SKM-1 (cell line): ENCODE results near the gene LMF1.
"Not testable (repeated sequence)": the region's sequence is repeated elsewhere in the genome, so short reads cannot be mapped to it uniquely, and the experiment has no call there.

ENCODE experiments used
- DNase-seq: peaks from one replicate; lab custom pipeline; 2025; ENCODE audit not compliant: unreplicated experiment; lab: John Stamatoyannopoulos, UW

The LMF1 gene

DNA sequence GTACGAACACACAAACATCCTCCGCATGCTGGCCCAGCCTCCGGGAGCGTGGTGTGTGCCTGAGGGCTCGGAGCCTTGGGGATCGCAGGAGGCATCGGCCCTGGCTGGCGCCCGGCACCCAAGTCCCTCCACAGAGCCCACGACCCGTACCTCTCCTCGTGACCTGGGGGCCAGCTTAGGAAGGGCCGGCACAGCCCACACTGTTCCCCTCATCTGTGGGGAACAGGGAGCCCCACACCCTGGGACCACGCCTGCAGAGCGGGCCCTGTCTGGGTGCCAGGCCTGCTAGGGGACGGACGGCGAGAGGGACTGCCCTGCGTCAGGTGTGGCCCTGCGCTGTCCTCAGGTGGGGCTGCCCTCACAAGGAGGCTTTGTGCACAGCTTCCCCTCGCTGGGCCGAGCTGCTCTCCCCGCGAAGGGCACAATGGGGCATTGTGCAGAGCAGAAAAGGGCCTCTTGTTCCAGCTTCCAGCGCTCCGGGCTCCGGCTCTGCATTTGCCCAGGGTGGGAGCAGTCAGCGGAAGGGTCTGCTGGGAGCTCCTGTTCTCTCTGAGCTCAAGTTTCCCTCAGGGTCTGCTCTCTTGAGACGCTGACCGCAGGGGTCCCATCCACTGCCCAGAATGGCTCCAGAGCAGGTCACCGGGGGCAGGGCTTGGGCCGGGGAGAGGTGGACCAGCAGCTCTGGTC lies 1.7 kb upstream of the LMF1 start:
- no peak for DNase-seq

DNA sequence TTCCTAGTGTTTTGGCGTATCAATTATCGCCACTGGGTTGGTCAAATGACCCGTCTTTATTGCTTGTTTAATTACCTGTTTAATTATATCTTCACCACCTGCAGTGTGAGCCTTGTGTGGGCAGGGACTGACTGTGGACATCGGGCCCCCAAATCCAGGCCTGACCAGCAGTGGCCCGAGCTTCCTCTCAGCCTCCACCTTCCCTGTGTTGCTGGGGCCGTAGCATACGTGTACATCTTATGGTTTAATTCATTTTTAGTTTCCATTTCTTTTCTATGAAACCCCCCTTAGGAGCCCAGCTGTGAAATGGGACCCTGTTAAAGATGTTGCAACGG lies 1.2 kb upstream of the LMF1 start:
- no peak for DNase-seq

DNA sequence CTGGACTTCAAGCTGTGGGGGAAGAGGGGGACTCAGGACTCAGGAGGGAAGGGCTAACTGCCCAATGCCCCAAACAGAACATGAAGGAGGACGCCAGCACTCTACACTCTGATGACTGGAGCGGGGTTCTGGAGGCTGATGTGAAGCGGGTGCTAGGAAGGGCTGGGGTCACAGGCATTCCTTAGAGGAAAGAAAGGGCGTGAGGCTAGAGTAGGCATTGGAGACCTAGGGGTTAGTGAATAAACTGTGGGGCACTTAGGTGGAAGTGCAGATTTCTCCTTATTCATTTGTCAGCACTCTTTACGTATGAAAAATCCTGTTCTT lies 760 bp upstream of the LMF1 start:
- no peak for DNase-seq

DNA sequence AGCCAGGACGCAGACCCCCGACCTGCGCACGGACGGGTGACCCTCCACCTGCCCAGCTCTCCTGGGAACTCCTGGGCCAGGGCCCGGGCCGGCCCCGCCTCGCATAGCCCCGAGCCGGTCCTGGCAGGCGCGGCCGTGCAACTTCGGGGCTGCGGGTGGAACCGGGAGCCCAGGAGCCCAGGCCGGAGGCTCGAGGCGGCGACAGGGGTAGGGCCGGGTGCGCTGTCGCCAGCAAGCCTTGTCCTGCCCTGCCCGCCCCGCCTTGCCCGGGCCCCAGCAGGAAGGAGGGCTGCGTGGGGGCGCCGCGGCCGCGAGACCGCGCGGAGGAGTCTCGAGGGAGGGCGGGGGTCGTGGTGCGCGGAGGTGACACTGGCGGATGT lies 408 bp downstream of the LMF1 start:
- no peak for DNase-seq

DNA sequence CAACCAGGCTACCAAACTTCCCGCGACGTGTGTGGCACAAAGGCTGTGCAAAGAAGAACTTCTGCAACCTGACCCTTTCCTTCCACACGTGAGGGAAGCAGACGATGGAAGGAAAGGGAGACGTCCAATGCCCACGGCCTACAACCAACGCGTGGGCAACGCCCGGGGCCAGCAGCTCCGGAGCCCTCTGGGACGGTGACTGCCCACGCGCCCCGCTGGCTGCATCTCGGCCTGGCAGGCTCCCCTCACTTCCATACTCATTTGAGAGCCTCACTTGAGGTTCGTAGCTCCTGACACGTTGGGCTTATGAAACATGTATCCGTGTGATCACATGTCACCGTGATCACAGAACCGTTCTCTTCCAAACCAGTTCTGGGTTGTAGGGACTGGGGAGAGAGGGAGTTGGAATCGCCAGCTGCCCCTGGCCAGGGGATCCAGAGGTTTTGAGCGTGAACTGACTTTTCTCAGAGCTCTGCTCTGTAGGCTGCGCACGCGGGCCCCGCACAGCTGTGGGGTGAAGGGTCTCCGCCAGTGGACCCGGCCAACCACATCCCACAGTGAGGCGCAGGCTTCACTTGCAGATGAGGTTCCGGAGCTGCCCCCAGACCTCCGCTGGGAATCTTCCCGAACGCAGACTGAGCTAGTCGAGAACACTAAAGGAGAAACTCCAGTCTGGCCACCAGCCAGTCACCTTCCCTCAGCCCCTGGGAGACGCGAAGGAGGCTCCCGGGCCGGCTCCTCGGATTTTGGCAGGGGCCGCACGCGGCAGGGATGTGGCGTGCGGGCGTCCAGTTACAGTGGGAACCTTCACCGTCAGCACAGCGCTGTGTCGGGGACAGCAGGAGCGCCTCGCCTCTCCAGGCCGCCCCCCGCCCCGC lies 1.0 kb downstream of the LMF1 start:
- no peak for DNase-seq

DNA sequence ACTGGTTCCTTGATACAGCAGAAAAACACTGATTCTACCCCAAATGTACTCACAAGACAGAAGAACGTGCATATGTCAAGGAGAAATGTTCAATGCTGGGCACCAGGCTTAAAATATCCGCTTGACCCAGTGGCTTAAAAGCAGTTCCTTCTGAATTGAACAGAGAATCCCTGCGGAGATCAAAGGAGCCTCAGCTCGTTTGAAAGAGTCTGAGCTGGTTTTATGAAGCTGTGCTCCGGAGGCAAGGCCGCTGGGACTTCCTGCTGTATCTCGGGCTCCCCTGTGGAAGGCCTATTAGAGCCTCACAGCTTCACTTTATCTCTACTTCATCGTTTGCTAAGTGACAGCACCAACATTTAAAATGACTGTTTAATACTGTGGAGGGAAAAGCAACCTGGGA lies 2.2 kb downstream of the LMF1 start:
- DNase-seq: no peak

DNA sequence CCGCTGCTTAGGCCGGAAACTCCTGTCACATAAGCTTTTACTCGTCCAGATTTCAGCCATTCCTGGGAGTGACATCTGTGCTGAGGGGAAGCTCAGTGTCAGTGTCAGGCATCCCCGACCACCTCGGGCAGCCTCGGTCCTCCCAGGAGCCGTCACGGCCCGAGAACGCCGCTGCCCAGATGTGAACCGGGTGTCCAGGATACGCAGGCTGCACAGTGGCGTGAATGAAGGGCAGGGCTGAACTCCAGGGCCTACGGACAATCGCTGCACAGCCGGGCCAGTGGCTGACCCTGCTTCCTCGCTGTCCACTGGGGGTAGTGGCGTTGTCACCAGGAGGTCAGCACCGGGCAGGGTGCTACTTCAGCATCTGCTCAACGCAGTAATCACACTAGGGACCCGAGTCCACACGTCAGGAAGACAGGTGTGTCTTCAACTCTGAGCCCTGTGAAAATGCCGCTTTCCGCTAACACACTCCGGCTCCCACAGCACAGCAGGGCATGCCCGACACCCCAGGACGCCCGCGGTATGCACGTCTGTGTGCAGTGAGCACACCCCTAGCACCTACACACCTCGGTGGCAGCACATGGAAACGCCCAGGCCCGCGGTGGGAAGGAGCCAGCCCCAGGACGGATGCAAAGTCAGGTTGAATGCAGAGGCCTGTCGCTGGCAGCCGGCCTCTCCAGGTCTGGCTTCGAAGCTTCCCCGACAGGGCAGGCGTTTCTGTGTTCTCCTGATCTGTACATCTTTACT lies 3.1 kb downstream of the LMF1 start:
- DNase-seq: no peak

DNA sequence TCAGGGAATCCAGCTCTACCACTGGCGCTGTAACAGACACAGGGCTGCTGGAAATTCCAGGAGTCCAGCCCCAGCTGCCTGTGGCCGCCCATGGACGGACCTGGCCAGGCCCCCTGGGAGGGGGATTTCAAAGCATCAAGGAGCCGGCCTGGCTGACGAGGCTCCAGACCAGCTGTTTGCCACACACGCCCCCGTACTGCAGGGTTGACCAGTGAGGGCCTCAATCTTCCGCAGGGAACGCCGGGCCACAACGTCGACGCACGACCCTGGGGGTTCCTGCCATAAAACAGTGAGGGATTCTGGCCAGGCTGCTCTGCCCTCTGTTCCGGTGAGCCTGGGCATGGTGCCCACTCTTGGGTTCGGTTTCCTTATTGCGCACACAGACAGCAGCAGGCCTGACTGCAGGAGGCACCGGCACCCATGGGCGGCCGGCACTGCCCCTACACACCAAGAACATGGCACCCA lies 3.7 kb downstream of the LMF1 start:
- no peak for DNase-seq

DNA sequence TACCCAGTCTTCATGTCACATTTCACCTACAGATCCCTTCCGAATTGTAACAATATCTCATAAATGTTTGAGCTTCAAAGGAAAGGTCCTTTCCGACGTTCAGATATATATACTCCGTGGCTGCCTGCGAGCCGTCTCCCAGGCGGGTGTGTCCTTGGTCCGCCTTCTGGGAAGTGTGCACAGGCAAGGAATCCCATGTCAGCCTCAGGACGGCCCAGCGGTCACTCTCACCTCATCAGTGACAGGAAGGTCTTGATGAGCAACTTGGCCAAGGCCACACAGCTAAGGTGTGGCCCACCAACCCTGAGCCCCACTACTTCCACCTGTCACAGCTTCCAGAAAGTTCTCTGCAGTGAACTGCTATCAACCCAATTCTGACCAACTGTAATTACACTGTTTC lies 4.3 kb downstream of the LMF1 start:
- no peak for DNase-seq

DNA sequence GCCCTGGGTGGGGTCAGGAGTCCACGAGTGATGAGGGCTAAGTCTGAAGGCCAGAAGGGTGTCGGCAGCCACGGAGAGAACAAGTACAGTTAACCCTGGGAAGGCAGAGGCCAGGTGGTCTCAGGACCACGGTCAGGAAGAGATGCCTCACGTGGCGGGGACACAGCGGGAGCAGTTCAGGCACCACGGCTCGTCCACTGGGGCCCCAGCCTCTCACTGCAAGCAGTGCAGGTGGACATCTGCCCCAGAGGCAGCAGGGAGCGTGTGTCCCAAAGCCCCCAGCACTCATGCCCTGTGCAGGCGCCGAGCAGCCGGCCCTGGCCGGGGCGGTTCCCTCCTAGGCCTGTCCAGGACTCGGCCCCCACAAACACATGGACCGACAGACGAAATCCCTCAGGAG lies 4.7 kb downstream of the LMF1 start:
- DNase-seq: no peak

DNA sequence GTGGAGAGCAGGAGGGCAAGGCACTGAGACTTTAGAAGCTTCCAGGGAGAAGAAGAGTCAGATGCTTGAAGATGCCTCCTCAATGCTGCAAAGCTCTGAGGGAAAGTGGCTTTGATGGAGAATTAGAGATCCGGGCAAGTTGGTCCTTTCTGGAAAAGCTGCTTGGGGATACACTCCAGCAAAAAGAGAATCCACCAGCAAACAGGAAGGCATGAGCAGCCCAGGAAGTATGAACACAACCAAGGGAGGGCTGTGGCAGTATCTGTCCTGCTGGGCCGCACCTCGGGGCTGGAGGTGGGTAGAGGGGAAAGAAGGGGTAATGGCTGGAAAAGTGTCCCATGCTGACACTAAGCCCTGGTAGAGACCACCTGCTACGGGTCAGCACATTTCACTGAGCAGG lies 5.3 kb downstream of the LMF1 start:
- DNase-seq: no peak

DNA sequence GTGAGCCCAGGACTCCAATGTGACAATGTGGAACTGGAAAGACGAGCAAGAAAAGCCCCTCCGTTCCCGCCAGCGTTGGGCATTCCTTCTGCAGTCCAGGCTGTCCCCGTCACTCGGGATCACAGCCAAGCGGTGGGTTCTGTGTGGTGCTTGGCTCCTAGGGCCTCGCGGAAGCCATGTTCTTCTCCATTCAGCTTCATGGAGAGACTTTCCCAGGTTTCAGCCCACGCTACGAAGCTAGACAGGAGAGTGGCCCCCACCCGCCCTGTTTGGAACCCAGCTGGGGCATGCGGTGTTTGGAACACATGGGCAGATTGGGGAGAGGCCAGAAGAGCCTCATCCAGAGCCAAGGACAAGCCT lies 5.8 kb downstream of the LMF1 start:
- DNase-seq: no peak

DNA sequence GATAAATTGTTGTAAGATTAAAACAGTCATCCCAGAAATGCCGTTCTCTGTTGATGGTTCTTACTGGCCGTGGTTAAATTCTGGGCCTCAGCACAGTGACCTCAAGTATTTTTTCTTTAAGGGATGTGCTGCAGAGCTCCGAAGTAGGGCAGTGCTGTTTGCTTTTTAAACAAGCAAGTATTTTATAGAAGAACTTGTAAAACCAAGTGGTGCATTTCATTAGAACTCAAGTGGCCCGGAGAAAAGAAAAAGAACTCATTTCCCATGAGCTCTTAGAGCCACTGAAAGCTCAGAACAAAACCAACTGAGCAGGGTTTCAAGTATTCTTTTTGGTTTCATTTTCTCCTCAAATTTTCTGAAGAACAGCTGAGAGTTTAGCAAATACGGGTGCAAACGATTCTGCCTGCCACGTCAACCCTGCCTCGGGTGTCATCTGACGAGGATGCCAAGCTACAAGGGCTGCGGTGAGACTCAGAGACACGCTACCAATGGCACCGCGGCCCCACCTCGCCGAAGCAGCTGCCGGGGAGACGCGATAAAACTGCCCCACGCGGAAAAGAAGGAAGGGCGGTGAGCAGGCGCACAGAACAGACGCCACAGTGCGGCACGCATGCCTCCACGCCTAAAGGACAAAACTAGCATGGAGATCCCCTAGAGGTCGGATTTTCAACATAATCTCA lies 6.3 kb downstream of the LMF1 start:
- no peak for DNase-seq

DNA sequence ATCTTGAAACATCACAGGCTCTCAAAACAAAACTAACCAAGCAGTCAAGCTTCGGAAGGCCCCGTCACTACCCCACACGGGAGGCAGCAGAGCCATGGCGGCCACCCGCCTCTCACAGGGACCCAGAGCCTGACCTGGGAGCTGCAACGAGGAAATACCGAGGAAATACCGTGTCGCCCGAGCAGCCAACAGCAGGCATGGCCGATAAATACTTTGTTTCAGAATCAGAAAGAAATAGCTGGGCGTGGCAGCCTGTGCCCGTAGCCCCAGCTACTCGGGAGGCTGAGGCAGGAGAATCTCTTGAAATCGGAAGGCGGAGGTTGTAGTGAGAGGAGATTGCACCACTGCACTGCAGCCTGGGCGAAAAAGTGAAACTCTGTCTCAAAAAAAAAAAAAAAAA lies 6.9 kb downstream of the LMF1 start:
- no peak for DNase-seq

DNA sequence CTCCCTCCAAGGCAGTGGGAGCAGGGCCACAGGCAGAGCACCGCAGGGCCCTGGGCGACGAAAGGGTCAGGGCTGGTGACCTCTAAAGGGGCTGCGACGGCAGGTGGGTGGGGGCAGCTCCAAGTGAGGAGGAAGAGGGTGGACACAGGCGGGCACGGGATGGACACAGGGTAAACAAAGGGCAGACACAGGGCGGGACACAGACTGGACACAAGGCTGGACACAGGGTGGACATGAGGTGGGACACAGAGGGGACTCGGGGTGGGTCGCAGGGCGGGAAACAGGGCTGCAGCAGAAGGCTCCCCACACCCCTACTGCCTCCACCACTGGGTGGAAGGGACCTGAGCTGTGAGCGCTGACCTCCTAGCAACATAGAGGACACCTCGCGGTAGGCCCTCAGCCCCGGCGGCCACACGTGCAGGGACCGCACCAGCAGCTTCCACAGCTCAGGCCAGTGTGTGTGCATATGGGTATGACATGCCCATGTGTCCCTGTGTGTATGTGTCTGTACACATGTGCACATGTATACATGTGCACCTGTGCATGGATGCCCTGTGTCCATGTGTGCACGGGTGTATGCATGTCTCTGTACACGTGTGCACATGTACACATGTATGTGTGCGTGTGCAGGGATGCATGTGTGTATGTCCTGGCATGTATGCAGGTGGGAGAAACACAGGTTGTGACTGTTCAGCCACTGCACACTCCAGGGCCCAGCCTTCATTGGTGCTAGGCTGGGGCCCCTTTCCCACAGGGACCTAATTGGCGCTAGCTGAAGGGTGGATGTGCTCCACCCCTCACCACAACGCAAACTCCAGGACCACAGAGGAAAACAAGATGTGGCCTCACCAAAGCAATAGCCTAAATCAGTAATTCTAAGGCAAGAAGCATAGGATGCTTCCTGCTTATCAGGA lies 7.6 kb downstream of the LMF1 start:
- DNase-seq: no peak

DNA sequence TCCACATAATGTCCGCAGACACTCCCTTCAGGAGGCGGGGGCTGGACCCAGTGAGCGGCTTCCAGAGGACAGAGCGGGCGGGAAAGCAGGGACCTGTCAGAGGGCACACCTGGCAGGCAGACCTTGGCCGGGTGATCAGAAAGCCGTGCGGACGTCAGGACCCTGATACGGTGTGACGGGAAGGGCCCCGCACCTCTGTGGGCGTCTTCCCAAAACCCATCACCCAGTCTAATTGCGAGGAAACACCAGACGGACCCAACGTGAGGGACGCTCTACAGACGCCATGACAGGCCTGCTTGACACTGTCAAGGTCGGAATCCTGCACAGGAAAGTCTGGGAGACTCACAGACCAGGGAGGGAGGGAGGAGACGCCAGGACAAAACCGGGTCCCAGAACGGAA lies 8.4 kb downstream of the LMF1 start:
- no peak for DNase-seq

DNA sequence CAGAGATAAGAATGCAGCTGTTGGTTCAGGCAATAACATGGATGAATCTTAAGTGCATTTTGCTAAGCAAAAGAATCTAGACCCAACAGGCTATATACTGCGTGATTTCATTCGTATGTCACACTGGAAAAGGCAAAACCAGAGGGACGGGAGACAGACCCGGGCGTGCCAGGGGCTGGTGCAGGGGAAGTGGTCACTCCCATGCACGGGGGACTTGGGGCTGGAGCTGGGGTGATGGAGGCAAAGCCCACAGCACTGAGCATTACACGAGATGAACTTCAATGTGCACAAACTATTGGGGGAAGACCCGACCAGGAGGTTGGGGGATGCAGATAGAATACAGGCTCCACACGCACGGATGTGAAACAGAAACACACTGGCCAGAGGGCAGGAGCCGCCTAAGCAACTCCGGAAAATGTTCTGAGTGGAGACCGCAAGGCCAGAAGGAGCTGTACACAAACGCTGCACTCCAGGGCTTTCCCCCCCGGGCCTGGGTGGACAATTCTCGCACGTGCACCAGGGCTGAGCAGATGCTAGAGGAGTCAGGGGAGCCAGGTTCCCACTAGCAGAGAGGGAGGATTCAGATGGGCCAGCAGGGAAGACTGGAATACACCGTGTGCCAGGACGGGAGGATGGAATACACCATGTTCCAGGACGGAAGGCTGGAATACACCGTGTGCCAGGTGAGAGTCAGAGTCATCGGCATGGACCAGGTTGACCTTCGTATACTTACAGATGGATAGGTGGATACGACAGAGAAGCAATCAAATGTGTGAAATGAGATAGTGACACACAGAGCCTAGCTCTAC lies 11.3 kb downstream of the LMF1 start:
- DNase-seq: no peak

DNA sequence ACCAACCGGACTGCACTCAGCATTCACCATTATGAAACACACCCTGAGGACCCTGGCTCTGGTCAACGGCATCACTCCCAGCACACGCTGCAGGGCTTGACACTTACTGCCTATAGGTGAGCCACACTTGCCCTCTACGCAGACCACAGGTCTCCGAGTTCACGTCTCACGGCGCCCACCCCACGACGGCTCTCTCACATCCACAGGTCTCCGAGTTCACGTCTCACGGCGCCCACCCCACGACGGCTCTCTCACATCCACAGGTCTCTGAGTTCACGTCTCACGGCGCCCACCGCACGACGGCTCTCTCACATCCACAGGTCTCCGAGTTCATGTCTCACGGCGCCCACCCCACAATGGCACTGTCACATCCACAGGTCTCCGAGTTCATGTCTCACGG lies 15.0 kb downstream of the LMF1 start:
- not testable (repeated sequence) for DNase-seq

DNA sequence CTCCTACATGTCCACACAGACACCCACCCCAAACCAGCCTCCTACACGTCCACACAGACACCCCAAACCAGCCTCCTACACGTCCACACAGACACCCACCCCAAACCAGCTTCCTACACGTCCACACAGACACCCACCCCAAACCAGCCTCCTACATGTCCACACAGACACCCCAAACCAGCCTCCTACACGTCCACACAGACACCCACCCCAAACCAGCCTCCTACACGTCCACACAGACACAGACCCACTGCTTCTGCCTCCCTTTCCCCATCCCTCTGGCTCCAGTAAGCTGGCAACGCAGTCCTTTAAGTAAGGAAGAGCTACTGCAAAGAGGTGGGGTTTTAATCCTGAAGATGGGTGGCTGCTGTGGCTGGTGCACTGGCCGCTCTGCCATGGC lies 17.0 kb downstream of the LMF1 start:
- DNase-seq: not testable (repeated sequence)

DNA sequence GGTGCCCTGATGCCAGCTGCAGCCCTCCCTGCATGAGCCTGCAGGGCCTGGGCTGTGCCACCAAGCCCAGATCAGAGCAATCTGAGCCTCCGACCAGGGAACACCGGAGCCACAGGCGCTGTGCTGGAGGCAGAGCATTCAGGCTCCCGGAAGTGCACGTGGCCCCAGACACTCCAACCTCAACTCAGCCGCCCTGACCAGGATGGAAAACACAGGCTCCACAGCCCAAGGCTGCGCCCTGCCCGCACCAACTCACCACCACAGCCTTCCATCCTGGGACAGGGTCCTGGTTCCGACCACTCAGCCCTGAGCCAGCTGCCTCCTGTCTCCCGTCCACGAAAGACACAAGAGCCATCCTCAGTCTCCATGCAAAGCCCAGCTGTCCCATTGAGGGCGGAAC lies 18.5 kb downstream of the LMF1 start:
- no peak for DNase-seq
